Inflammatory macrophage (primary cell): ENCODE results near the gene VAV1.
A peak's percentile ranks its signal among the peaks of the same experiment; 100 is the strongest.
"Not testable (repeated sequence)": the region's sequence is repeated elsewhere in the genome, so short reads cannot be mapped to it uniquely, and the experiment has no call there.

Experiments used
- DNase-seq, 2 donors: peaks; one replicate each; pipeline ENCODE4 v3.0.0-alpha.2; 2020 to 2022

Gene VAV1

GRCh38 chr19:6737873-6738786 lies 34.4 kb upstream of the VAV1 start:
- peak; percentile 72 to 84 for DNase-seq

DNA sequence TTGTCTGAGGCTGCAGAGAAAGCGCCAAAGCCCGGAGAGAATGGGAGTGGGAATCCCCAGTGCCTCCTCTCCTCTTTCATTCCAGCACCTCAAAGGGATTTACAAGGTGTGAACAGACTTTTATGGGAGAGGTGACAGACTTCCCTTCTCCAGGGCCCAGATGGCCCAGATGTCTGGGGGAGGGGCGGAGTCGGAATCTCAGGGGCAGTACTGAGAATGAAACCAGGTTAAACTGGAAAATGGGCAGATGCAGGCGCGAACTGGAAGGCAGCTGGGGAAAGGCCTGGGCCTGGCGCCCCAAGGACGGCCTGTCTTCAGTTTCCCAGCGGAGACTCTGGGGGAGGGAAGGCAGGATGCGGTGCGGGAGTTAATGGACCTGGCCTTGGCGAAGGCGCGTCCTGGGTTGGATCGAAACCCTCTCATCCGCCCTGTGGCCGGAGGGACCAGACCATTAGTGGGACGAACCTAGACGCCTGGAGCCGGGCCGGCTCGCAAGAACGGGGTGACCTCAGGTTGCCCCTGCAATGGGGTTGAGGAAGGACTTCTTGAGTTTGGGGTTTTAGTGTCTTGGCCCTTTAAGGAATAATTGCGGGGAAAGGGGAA lies 33.6 kb upstream of the VAV1 start:
- DNase-seq: no peak

GRCh38 chr19:6739390-6739882 lies 33.1 kb upstream of the VAV1 start, which contains the start of gene TRIP10:
Gene TRIP10, plus strand, starts transcription at chr19:6739680. Its CDS starts 82 bp downstream, at chr19:6739762.
- peak; percentile 67 to 87 for DNase-seq

GRCh38 chr19:6739883-6740588 lies 32.5 kb upstream of the VAV1 start:
- no peak for DNase-seq

DNA sequence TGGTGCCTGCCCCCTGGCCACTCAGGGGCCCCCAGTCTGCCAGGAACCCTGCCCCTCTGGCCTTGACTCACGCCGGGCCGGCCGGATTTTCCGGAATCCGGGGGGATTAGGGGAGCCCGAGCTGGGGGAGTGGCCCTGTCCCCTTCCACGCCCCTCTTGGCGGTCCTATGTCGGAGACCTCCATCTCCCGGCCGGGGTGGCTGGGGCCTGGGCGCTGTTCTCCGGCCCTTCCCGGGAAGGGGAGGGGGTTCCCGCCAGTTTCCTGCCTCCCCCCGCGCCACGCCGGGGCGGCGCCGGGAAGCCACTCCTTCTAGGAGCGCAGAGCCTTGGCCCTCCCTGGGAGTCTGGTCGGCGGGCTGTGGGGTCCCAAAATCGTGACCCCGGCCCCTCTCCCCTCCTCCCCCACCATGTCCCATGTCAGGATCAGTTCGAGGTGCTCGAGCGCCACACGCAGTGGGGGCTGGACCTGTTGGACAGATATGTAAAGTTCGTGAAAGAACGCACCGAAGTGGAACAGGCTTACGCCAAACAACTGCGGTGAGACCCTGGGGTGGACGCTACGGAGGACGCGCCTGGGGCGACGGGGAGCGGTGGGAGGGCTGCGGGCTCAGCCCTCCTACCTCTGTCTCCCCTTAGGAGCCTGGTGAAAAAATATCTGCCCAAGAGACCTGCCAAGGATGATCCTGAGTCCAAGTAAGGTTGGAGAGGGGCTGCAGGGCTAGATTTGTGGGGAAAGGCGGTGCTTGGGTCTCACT lies 31.7 kb upstream of the VAV1 start:
- no peak for DNase-seq

- no peak for DNase-seq
Observed at GRCh38 chr19:6743066-6743465, 29.4 kb upstream of the VAV1 start.

DNA sequence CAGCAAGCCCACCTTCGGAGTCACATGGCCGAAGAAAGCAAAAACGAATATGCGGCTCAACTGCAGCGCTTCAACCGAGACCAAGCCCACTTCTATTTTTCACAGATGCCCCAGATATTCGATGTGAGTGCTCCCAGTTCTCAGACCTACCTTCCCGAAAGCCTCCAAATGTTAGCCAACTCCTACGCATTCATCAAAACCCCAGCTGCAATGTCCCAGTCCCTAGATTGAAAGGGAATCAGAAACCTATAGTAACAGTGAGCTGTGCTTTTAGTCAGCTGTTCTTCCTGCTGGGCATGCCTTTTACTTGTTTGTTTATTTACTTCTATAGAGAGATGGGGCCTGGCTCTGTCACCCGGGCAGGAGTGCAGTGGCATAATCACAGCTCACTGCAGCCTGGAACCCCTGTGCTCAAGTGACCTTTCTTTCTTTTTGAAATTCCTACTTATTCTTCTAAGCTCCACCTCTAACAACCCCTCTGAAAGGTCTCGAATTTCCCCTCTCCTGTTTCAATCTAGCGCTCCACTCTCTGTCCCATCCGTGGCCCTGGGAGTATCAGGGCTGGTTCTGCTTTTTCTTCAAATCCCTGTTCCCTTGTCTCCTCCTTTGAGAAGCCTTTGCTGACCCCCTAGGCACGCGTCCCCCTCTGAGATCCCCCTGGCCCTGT lies 28.7 kb upstream of the VAV1 start:
- no peak for DNase-seq

GRCh38 chr19:6744381-6745301 lies 27.9 kb upstream of the VAV1 start:
- DNase-seq: no peak

GRCh38 chr19:6745965-6746364 lies 26.5 kb upstream of the VAV1 start:
- DNase-seq: no peak

GRCh38 chr19:6748543-6748942 lies 24.0 kb upstream of the VAV1 start:
- DNase-seq: not testable (repeated sequence)

- DNase-seq: no peak
Observed at GRCh38 chr19:6750062-6750461, 22.4 kb upstream of the VAV1 start.

- no peak for DNase-seq
Observed at GRCh38 chr19:6751189-6751588, 21.3 kb upstream of the VAV1 start.

GRCh38 chr19:6752256-6753177 lies 20.0 kb upstream of the VAV1 start:
- no peak for DNase-seq

GRCh38 chr19:6753178-6754031 lies 19.1 kb upstream of the VAV1 start:
- DNase-seq: peak; percentile 82

- no peak for DNase-seq
Observed at GRCh38 chr19:6754136-6754535, 18.4 kb upstream of the VAV1 start.

- no peak for DNase-seq
Observed at GRCh38 chr19:6754653-6755463, 17.6 kb upstream of the VAV1 start.

- no peak for DNase-seq
Observed at GRCh38 chr19:6760606-6761005, 11.9 kb upstream of the VAV1 start.
